Measurements from ENCODE around the gene ARMH1.
A peak's percentile ranks its signal among the peaks of the same experiment; 100 is the strongest.
"Not testable (repeated sequence)": the region's sequence is repeated elsewhere in the genome, so short reads cannot be mapped to it uniquely, and the experiment has no call there.

Gene ARMH1

DNA sequence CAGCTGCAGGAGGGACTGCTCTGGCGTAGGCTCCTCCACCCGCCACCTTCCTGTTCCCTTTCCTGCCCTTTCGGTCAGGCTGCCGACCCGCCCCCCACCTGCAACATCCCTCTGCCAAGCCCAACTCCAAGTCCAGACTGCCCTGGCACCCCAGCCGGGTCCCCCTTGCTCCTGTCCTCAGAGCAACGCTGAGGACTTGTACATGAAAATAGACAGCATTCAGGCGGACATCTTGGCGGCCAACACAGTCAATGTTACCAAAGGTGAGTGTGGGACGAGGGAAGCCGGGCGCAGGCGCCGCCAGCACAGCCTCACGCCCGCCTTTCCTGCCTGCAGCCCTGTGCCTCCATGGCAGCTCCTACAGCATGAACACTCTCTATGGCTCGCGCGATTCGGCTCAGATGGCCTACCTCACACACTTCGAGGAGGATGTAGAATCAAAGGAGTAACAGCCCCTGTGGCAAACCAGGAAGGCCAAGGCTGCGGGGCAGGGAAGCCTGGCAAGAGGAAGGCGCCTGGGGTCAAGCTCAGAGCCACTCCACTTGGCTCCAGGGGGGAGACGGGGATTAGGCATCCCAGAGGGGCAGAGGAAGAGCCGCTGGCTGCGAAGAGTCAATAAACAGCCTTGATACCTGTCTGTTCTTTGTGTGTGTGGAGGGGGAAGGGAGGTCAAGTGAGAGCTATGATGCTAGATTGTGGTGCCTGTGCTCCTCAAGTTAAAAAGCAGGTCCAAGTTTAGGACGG is 50.6 kb downstream of the ARMH1 start:
- no peak for DNase-seq

DNA sequence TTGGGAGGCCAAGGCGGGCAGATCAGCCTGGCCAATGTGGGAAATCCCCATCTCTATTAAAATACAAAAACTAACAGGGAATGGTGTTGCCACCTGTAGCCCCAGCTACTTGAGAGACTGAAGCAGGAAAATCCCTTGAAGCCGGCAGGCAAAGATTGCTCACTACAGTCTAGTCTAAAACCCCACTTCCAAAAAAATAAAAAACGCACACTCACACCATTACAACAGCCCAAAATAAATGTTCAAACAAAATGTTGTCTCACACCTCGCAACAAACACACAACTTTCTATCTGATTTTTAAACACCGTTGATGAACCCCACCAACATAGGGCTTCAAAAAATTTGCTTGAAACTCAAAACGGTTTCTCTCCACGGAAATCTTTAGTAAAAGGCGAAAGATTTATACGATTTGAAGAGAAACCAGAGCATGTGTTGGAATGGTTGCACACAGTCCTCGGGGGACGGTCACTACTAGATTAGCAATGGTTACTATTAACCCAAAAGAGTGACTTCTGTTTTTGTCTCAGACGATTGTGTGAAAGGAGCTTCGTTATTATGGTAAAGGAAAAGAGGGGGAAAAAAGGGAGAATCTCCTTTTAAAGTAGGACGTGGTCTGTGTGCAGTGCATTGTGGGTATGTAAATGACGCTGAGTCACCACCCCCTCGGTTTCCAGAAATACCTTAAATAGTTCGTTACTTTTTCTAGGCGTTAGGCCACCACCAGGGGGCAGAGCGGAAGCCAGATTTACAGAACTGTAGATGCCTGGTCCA is 56.4 kb downstream of the ARMH1 start, which contains the start of gene RNU5D-1:
RNU5D-1 (minus strand) TSS at position 430 of the 772 bp plus-strand sequence.
- peak; percentile 97 for DNase-seq

DNA sequence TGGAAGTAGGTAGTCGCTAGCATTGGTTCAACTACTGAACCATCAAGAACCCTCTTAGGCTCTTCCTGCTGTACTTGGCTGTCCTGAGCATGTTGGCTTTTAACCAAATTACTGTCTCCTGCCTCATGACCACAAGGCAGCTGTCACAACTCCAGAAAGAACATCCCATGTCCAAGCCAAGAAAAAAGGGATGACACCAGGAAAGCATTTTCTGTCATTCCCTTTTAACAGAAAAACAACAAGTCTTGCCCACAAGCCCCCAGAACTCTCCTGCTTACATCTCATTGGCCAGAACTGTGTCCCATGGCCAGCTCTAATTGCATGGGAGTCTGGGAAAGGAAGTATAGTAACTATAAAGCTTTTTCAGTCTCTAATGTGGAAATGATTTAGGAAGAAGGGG is 58.9 kb downstream of the ARMH1 start:
- no peak for DNase-seq

DNA sequence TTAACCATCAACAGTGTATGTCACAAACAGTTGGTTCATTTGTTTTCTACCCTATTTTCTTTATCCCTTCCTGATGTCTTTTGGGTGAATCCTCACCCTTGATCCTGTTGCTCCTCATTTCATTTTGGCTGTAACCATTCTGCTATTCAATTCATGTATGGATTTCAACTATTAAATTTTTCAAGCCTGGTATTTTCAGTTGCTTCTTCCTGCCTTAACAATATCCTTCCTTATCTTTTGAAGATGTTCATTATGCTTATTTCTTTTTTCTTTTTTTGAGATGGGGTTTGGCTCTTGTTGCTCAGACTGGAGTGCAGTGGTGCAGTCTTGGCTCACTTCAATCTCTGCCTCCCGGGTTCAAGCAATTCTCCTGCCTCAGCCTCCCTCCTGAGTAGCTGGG is 59.3 kb downstream of the ARMH1 start:
- no peak for DNase-seq

DNA sequence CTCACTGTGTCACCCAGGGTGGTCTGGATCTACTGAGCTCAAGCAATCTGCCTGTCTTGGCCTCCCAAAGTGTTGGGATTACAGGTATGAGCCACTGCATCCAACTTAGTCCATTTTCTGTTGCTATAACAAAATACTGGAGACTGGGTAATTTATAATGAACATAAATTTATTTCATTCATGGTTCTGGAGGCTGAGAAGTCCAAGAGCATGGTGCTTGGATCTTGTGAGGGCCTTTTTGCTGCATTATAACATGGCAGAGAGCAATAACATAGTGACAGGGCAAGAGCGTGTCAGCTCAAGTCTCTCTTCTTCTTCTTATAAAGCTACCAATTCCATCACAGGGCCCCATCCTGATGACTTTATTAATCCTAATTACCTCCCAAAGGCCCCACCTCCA is 61.5 kb downstream of the ARMH1 start:
- no peak for DNase-seq

DNA sequence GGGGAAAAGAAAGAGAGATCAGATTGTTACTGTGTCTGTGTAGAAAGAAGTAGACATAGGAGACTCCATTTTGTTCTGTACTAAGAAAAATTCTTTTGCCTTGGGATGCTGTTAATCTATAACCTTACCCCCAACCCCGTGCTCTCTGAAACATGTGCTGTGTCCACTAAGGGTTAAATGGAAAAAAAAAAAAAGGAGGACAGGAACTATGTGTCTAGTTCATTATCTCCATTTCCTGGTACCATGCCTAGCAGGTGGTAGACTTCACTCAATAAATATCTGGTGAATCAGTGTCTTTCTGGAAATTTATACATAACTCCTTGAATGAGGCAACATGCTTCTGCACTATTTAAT is 64.4 kb downstream of the ARMH1 start:
- DNase-seq = not testable (repeated sequence)

DNA sequence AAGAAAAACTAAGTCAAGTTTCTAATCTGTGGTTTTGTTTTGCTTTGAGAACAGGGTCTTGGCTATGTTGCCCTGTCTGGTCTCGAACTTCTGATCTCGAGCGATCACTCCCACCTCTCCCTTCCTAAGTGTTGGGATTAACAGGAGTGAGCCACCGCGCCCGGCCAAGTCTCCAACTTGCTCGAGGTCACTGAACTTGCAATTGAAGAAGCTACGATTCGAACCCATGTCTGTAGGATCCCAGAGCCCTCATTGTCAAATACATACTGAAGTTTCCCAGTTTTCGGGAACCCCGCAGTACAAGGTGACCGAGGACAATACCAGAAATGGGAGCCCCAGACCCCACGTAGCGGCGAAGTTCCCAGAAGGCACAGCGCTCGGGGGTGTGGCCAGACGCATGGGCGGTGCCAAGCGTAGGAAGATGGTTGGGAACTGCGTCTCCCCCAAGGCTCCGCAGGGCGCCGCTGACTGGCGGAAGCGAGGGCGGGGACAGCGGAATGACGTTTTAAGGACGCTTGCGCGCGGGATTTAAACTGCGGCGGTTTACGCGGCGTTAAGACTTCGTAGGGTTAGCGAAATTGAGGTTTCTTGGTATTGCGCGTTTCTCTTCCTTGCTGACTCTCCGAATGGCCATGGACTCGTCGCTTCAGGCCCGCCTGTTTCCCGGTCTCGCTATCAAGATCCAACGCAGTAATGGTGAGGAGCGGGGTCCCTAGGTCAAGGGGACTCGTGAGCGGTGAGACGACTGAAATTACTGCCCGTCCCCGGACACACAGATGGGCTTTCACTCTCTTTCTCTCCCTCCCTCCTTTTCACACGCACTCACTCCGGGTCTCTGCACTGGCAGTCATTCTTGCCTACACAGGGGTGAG is 65.0 kb downstream of the ARMH1 start, which contains the start of gene KIF2C:
KIF2C (plus strand) TSS at position 531 of the 872 bp plus-strand sequence; CDS start at position 627, 96 bp downstream.
- peak; percentile 98 for DNase-seq

DNA sequence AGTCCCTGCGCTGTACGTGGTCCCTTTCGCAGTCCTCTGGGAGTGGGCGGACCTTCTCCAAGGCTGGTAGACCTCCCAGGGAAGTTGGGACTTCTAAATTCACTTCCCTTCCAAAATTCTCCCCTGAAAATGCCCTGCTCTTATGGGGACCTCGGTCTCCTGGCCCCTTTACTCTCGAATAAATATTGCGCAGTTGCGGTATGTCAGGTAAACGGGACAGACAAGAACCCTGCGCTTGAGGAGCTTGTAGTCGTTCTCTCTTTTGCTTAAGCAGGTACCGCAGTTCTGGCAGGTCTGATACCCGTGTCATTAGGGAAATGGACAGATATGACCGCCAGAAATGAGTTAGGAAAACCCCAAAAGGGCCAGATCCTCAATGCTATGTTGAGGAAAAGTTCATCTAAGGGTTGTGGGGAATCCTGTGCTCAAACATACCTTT is 65.7 kb downstream of the ARMH1 start:
- DNase-seq = no peak

DNA sequence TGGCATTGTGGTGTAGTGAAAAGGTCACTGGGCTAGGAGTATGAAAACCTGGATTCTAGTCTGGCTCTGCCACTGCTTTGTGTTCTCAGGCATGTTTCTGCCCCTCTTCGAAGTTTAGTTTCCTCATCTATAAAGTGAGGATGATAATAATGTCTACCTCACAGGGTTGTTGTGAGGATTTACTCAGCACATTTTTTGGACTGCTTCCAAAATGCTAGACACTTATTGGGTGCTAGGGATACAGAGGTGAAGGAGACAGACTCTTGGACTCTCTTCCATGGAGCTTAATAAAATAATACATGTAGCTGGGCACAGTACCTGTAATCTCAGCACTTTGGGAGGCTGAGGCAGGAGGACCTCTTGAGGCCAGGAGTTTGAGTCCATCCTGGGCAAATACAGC is 68.7 kb downstream of the ARMH1 start:
- DNase-seq = no peak

DNA sequence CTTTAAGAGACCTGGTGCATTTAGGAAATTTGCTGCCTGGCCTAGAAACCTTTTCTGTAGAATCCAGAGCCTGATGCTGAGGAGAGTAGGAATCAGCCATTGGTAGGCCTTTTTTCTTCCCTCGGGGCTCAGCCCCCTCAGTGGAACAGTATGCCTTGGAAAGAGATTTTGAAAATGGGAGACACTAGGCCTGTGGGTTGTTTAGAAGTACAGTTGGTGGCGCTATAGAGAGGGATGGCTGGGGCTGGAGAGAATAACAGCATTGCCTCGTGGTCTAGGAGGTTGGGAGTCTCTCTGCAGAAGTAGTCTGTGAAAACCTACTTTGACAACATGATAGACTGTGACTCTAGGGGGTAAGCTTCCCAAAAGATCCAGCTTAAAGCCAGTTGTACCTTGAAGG is 73.4 kb downstream of the ARMH1 start:
- no peak for DNase-seq

DNA sequence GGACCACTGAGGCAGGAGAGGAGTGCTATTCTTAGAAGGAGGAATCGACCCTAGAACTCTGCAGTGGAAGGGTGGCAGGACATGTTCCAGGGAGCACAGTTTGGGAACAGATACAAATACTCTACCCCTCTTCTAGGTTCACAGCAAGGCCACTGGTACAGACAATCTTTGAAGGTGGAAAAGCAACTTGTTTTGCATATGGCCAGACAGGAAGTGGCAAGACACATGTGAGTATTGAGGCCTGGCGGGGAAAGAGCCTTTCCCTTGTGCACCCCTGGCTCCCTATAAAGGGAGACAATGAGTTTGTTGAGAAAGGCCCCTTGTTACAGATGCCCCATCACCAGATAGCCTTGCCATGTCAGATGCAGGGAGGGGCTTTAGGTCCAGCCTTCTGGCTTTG is 82.9 kb downstream of the ARMH1 start:
- no peak for DNase-seq

DNA sequence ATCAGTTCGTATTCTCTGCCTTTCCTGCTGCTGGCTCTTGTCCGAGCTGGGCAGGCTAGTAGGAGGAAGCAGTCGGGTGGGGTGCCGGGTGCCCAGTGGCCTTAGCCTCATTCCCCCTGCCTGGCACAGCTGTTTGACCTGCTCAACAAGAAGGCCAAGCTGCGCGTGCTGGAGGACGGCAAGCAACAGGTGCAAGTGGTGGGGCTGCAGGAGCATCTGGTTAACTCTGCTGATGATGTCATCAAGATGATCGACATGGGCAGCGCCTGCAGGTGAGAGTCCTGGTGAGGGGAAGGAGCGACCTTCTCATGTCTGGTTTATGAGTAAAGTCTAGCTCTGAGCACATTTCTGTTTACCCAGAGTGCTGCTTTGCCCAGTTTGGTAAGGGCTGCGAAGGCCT is 84.6 kb downstream of the ARMH1 start:
- no peak for DNase-seq

DNA sequence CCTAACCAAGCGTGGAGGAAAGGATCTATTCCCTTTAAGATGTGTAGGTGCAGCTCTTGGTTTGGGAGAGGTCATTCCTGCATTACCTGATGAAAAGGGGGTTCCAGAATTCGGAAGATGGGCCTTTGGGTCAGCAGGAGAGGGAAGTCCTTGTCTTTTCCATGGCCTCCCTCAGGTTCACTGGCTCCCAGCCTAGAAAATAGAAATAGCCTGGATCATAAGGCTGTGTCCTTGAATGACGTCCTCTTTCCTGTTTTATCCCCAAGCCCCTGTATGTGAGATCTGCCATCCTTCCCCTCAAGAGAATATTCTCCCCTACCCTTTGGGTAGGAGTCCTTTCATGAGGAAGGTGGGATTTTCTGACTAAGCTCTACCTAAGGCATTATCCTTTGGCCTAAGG is 86.4 kb downstream of the ARMH1 start:
- DNase-seq = no peak

DNA sequence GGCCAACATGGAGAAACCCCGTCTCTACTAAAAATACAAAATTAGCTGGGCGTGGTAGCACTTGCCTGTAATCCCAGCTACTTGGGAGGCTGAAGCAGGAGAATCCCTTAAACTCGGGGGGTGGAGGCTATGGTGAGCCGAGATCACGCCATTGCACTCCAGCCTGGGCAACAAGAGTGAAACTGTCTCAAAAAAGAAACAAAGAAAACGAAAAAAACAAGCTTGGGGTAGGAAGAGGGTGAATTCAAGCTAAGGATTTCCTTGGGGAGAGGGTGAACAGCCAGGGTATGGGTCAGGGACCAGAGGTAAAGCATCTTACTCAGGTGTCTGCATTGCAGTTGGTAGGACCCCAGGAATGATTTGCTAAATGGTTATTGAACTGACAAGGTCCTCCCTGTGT is 91.9 kb downstream of the ARMH1 start:
- not testable (repeated sequence) for DNase-seq
